HCEC 1CT (cell line): ENCODE results near the gene RAI2.

Experiments
- DNase-seq: peaks from one replicate; pipeline ENCODE4 v3.0.0-alpha.2; 2017

RAI2 gene

DNA sequence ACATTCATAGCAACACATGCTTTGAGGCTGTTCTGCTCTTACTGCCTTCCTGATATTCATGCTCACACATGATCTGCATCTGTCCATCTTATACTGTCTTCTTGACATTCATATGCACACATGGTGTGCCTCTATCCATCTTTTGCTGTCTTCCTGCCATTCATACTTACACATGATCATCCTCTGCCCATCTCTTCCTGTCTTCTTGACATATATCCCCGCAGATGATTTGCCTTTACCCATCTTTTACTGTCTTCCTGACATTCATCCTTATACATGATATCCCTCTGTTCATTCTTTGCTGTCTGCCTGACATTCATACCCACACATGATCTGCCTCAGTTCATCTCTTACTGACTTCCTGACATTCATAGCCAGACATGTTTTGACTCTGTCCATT is 87.0 kb downstream of the RAI2 start:
- no peak for DNase-seq

DNA sequence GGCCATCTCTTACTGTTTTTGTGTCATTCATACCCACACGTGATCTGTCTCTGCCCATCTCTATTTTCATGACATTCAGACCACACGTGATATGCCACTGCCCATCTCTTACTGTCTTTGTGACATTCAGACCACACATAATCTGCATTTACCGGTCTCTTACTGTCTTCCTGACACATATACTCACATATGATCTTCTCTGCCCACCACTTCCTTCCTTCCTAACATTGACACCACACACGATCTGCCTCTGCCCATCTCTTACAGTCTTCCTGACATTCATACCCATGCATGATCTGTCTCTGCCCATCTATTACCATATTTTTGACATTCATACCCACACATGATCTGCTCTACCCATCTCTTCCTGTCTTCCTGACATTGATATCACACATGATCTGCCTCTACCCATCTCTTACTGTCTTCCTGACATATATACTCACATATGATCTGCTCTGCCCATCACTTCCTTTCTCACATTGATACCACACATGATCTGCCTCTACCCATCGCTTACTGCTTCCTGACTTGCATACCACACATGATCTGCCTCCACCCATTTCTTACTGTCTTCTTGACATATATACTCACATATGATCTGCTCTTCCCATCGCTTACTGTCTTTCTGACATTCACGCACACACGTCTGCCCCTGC is 87.7 kb downstream of the RAI2 start:
- DNase-seq: no peak

DNA sequence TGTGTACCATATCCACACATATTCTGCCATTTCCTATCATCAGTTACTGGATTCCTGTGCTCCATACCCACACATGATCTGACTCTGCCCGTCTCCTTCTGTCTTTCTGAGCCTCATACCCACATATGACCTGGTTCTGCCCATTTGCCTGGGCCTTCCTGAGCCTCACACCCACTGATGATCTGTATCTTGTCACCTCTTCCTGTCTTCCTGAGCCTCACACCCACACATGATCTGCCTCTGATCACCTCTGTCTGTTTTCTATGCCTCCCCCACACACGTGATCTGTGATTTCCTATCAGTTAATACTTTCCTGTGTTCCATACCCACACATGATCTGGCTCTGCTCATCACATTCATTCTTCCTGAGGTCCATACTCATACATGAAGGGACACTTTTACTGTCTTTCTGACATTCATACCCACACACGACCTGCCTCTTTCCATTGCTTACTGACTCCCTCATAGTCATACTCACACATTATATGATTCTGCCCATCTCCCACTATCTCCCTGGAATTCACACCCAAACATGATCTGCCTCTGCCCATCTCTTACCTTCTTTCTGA is 91.3 kb downstream of the RAI2 start:
- DNase-seq: no peak

DNA sequence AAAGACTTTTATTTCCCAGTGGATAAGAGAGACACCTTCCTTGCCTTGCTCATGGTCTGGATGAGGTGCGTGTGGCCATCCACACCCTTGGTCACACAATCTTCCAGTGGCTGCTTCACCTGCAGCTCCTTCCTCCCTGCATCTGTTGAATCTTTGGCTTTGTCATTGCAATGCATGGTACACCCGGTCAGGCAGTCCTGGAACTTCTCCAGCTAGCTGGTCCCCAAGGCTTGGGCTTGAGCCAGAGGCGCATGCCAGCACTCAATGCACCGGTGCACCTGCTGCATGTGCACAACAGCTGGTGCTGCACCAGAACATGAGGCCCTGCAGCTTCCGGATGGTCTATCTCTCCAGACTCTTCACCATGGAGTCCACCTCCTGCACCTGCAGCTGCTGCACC is 92.1 kb downstream of the RAI2 start:
- DNase-seq: no peak

DNA sequence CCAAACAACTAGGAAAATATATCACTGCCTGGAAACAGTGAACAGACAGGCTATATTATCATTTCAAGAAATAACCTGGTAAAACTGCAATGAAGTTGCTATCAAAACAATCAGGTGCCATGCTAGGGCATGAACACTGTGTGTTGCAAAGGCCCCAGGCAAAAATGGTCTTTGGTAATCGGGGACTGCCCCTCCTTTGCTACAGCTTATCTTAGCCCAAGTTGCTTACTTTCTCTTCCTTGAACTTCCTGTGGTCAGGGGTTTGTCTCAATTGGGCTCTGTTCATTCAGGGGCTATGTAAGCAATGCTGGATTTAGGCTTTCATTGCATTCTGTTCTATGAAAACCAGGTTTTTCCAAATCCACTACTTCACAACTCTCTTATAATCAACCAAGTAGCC is 93.4 kb downstream of the RAI2 start:
- DNase-seq: no peak

DNA sequence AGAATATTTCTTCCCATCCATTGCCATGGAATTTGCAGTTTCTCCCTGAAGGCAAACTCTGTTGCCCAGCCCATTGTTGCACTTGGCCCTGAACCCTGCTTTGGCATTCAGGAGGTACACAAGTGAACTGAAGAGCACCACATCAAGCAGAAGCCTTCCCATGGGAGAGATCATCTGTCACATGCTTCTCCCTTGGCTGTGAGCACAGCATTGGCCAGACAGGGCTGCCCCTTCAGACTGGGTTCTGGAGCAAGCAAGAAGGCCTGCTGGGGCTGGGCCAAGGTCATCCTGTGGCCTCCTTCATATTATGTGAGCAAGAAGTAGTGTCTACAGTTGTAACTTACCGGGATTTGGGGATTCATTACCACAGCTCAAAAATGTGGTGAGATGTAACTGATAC is 101.1 kb downstream of the RAI2 start:
- DNase-seq: no peak

DNA sequence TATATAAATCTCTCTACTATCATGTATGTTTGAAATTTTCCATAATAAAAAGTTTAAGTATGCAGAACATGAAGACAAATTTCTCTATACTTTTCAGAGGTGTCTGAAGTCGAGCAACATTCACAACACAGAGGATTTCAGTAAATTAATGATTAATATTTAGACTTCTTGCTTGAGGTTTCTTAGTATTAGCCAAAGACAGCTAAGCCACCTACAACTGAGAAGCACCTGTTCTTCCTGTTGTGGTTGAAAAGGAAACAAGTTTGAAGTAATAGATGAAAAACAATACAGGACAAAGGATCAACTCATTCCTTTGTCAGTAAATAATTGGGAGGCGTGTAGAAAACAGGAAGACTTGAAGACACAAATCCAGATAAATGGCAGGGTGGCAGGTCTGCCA is 102.7 kb downstream of the RAI2 start:
- no peak for DNase-seq

DNA sequence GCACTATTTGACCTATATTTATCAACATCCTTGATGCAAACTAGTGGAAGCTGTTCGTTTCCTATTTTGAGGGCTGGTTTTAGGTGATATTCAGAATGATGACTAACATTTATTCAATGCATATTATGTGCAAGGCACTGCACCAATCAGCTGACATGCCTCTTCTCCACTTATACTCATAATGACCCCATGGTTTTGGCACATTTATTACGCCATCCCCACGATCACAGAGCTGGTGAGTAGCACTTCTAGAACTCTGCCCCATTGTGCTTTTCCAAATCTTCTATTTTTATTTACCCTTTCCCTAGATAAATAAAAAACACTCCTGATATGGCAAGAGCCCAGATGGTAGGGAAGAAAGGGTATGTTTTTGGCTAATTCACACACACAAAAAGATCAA is 110.7 kb downstream of the RAI2 start:
- DNase-seq: peak; percentile 14
